ENCODE measurements around the gene FECH.
"Not testable (repeated sequence)": the region's sequence is repeated elsewhere in the genome, so short reads cannot be mapped to it uniquely, and the experiment has no call there.

The FECH gene, protein sequence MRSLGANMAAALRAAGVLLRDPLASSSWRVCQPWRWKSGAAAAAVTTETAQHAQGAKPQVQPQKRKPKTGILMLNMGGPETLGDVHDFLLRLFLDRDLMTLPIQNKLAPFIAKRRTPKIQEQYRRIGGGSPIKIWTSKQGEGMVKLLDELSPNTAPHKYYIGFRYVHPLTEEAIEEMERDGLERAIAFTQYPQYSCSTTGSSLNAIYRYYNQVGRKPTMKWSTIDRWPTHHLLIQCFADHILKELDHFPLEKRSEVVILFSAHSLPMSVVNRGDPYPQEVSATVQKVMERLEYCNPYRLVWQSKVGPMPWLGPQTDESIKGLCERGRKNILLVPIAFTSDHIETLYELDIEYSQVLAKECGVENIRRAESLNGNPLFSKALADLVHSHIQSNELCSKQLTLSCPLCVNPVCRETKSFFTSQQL
- total RNA-seq: 8.3 to 26.3 (median 25.5) reads per million in 3 experiments

DNA sequence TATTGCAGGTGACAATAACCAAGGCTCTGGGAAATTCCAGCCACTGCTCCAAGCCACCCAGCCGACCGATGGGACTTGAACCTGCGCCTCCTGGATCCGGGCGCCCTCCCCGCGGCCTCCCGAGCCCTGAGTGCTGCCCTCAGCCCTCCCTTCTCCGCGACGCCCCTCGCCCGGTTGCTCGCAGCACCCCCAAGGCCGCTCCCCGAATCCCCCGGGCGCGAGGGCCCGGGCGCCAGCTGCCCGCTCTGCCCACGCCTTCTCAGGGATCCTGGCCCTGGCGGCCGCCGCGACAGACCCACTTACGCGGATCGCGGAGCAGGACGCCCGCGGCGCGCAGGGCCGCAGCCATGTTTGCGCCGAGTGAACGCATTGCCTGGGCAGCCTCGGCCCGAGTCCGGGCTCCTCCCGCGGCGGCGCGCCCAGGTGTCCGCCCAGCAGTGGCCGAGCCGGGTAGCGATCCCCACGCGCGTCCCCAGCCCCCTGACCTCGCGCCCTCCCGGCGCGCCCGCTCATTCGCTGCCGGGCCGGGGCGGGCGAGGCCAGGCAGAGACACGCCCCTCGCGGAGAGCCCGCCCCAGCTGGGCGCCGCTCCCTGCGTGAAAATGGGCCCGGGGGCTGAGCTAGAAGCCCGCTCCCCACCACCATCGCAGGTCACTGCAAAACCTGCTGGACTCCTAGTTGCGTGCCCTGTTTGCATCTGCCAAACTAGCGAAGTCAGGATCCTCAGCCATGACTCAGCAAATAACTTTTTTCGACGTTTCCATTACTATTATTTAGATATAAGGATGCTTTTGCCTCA, at the start of gene FECH:
TSS of gene FECH (minus strand) at position 452 of the 799 bp plus-strand sequence. CDS start at position 370, 82 bp downstream.
- DNase-seq: peak; percentile 64

DNA sequence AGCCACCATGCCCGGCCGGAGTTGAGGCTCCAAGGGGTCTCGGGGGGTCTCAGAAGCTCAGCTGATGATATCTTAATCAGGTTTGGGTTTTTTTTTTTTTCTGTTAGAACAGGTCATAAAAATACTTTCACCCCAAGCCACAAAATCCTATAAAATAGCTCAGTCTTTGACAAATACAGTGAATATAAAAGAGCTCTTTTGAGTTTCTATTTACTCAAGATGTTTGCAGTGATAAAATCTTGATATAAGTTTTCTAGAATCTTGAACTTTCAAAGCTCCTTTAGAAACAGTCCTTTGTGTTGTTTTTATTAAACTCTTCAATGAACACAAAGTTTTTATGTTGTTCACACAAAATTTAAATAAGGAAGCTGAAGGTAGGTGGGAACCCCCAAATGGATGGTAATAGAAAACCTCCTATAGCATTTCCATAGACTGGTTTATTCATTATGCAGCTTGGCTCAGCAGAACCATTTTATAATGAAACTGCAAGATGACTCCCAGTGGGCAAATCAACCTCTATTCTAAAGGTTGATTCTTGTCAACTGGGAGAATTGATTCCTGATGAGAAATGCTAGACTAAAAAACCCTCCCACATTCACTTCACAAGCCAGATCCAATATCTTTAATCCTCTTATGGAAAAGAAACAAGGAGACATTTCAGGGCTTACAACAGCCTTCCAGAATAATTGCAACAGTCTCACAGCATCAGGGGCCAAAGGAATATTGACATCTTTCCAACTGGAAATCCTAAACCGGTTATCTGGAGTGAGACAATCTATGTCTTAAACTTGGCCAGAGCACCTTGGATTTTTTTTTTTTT, 48.7 kb upstream of the FECH start:
- DNase-seq: no peak

GRCh38 chr18:57631697-57632096, 45.2 kb upstream of the FECH start:
- DNase-seq: no peak

- no peak for DNase-seq
These were observed 44.5 kb upstream of the FECH start for GRCh38 chr18:57630754-57631595.

DNA sequence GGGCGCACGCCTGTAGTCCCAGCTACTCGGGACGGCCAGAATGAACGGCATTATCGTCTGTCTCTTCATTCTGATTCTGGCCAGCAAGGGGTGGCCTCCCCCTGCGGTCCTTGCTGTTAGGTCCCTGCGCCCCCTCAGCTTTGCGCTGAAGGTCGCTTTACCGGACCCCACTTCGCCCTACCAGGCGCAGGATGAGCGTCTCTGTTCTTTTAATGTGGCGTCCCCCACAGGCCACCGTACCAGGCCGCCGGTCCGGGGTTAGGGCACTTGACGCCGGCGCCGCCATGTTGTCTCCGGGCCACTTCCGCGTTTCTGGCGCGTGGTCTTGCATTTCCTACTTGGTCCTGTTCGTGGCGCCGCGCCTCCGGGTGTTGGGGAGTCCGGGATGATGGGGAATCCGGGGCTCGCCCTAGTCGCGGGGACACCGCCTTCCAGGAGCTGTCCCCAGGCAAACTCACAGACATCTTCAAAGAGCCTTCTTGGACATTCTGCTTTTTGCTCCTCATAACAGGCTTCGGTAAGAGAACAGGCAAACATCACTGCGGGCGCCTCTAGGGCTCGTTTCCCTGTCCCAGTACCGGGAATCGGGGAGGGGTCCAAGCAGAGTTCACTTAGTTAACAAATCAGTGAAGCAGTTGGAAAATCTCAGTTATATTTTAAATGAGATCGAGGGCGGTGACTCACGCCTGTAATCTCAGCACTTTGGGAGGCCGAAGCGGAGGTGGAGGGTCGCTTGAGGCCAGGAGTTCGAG, 43.7 kb upstream of the FECH start:
- DNase-seq: peak; percentile 92

- DNase-seq: no peak
These were observed 42.9 kb upstream of the FECH start for GRCh38 chr18:57629422-57629821.

- no peak for DNase-seq
These were observed 41.0 kb upstream of the FECH start for GRCh38 chr18:57627488-57627887.

DNA sequence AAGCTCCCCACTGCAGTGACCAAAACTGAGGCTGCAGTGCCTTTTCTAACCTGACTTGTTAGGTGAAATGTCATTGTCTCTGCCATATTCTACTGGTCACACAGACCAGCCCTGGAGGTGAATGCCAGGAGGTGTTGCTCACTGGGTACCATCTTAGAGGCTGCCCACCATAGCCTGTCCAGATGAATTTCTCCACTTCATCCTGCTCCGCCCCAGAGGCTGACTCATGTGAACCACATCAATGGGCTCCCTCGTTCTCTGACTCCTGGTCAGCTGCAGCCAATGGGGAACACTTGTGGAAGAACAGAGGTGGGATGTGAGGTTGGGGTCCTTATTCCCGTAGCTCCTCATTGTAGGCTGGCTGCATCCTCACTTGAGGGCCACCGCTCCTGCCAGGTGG, 38.5 kb upstream of the FECH start:
- no peak for DNase-seq

DNA sequence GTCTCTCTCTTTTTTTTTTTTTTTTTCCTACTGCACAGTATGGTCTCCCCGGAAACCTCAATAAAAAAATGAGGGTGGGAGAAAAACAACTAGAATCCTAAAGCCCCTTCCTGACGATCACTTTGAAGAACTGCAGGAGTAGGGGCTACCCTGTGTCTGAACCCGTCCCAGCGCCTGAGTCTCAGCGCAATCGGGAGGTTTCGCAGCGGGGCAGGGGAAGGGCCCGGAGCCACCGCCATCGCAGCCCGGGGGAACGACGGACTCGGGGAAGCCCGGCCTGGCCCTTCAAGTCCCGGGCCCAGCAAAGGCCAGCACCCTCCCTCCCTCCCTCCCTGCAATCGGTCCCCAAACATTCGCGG, 34.7 kb upstream of the FECH start:
- no peak for DNase-seq

GRCh38 chr18:57619876-57620275, 33.4 kb upstream of the FECH start:
- DNase-seq: no peak

DNA sequence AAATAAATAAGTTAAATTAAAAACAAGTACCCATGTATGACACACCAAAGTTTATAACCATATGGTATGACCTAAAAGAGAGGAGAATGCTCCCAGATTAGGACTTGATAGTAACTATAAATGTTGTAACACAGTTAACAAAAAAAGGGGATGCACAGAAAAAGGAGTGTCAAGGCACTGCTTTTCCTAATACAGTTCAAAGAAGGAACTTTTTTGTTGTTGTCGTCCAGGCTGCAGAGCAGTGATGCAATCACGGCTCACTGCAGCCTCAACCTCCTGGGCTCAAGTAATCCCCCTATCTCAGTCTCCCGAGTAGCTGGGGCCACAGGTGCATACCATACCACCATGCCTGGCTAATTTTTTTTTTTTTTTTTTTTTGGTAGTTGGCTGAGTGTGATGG, 32.4 kb upstream of the FECH start:
- DNase-seq: no peak

DNA sequence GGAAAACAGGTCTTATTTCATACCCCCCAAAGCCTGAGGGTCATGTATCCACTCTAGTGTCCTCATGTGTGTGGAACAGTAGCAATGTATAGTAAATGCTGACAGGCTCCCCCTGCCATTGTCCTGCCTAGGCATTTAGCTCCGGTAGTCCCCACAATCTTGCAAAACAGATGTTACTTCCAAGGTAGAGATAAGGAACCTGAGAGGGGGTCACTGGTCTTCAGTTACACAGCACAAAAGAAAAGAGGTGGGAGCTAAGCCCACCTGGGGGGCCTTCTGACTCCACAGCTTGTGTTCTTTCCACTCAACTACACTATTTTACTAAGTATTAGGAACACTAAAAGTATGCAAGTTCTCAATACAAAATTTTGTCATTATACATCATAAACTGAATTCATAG, 17.4 kb upstream of the FECH start:
- DNase-seq: no peak

GRCh38 chr18:57595347-57595746, 8.8 kb upstream of the FECH start:
- DNase-seq: no peak

GRCh38 chr18:57592716-57593115, 6.2 kb upstream of the FECH start:
- not testable (repeated sequence) for DNase-seq

GRCh38 chr18:57589161-57589560, 2.7 kb upstream of the FECH start:
- DNase-seq: no peak

- no peak for DNase-seq
These were observed 678 bp upstream of the FECH start for GRCh38 chr18:57587098-57587661.

GRCh38 chr18:57585855-57586250, 649 bp downstream of the FECH start:
- DNase-seq: no peak

DNA sequence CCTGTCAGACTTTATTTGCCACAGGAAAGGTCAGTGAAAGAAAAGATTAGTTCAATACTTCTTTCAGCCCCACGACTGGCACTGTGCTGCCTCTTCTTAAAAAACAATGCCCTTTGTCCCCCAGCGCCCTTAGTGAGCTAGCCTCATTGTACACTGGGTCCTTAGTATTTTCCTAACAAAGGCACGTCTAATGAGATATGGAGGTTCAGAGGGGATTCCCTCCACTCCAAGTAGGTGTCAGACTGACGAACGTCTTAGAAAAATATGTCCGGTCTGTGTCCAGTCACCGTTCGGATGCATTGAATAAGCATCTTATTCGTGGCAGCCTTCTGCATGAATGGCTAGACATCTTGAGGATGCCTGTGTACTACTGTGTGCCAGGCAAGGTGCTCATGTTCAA, 1.1 kb downstream of the FECH start:
- DNase-seq: no peak

GRCh38 chr18:57584444-57584843, 2.1 kb downstream of the FECH start:
- DNase-seq: no peak

- no peak for DNase-seq
These were observed 3.1 kb downstream of the FECH start for GRCh38 chr18:57583297-57583835.

Data from central memory CD4-positive, alpha-beta T cell (primary cell).